H9 (cell line): Measurements from ENCODE around the gene COL19A1. TPM values are rescaled to one million over a fixed set of nuclear protein-coding genes. Genes with fewer than 3 reads are reported as not detected.
A peak's percentile ranks its signal among the peaks of the same experiment; 100 is the strongest.

Experiments
- DNase-seq: peaks from one replicate; pipeline ENCODE4 v3.0.0-alpha.2; 2017
- H2AFZ ChIP-seq: one replicate; pipeline ENCODE4 v1.6.1; 2013; ENCODE audit warnings: mild to moderate bottlenecking, low read length, control low read depth, moderate library complexity
- H2AK5ac ChIP-seq: 2 replicates; pipeline ENCODE4 v1.6.1; 2013; ENCODE audit warnings: low read length, control low read depth, mixed read lengths; ENCODE audit not compliant: insufficient read length
- H2BK120ac ChIP-seq: one replicate; pipeline ENCODE4 v1.6.1; 2013; ENCODE audit warnings: low read depth, mild to moderate bottlenecking, low read length, control low read depth, inconsistent platforms; ENCODE audit not compliant: poor library complexity, severe bottlenecking
- H2BK12ac ChIP-seq: 2 replicates; pipeline ENCODE4 v1.6.1; 2013; ENCODE audit warnings: low read length, control low read depth, mixed read lengths, low read depth; ENCODE audit not compliant: insufficient read length
- H2BK15ac ChIP-seq: 2 replicates; pipeline ENCODE4 v1.6.1; 2013; ENCODE audit warnings: low read depth, low read length, control low read depth
- H2BK20ac ChIP-seq: one replicate; pipeline ENCODE4 v1.6.1; 2013; ENCODE audit warnings: low read depth, mild to moderate bottlenecking, low read length, control low read depth, inconsistent platforms; ENCODE audit not compliant: poor library complexity, severe bottlenecking
- H2BK5ac ChIP-seq: 2 replicates; pipeline ENCODE4 v1.6.1; 2013; ENCODE audit warnings: low read length, control low read depth, mixed read lengths; ENCODE audit not compliant: insufficient read length
- H3K14ac ChIP-seq: 2 replicates; pipeline ENCODE4 v1.6.1; 2013; ENCODE audit warnings: low read length, control low read depth; ENCODE audit not compliant: insufficient read depth
- H3K18ac ChIP-seq: 2 replicates; pipeline ENCODE4 v1.6.1; 2013; ENCODE audit warnings: low read depth, mild to moderate bottlenecking, mixed read lengths, low read length, control low read depth; ENCODE audit not compliant: insufficient read length
- H3K23ac ChIP-seq: 2 replicates; pipeline ENCODE4 v1.6.1; 2013; ENCODE audit warnings: low read length, control low read depth, mixed read lengths, low read depth; ENCODE audit not compliant: insufficient read length
- H3K23me2 ChIP-seq: 2 replicates; pipeline ENCODE4 v1.6.1; 2013; ENCODE audit warnings: low read depth, mild to moderate bottlenecking, mixed read lengths, low read length, control low read depth; ENCODE audit not compliant: insufficient read length, poor library complexity, severe bottlenecking
- H3K27ac ChIP-seq: 2 replicates; pipeline ENCODE4 v1.5.1; 2013; ENCODE audit warnings: low read length, control low read depth, mixed read lengths, low read depth; ENCODE audit not compliant: insufficient read length
- H3K27me3 ChIP-seq: 2 replicates; pipeline ENCODE4 v1.6.1; 2013; ENCODE audit warnings: low read length, control low read depth, inconsistent platforms; ENCODE audit not compliant: insufficient read depth
- H3K4ac ChIP-seq: 2 replicates; pipeline ENCODE4 v1.6.1; 2013; ENCODE audit warnings: low read depth, mild to moderate bottlenecking, control low read depth, inconsistent platforms, low read length, moderate library complexity
- H3K4me1 ChIP-seq: 2 replicates; pipeline ENCODE4 v1.6.1; 2013; ENCODE audit warnings: low read length, control low read depth, inconsistent platforms; ENCODE audit not compliant: insufficient read depth
- H3K4me2 ChIP-seq: 2 replicates; pipeline ENCODE4 v1.6.1; 2013; ENCODE audit warnings: low read length, control low read depth, mixed read lengths; ENCODE audit not compliant: insufficient read length, insufficient read depth
- H3K56ac ChIP-seq: 2 replicates; pipeline ENCODE4 v1.6.1; 2013; ENCODE audit warnings: low read depth, mild to moderate bottlenecking, mixed read lengths, low read length, control low read depth; ENCODE audit not compliant: insufficient read length
- H3K79me1 ChIP-seq: 2 replicates; pipeline ENCODE4 v1.6.1; 2013; ENCODE audit warnings: low read depth, mild to moderate bottlenecking, moderate library complexity, low read length, control low read depth, inconsistent platforms; ENCODE audit not compliant: insufficient read depth, poor library complexity, severe bottlenecking
- H3K79me2 ChIP-seq: 2 replicates; pipeline ENCODE4 v1.6.1; 2013; ENCODE audit warnings: low read length, control low read depth, inconsistent platforms; ENCODE audit not compliant: insufficient read depth
- H3K9ac ChIP-seq: 2 replicates; pipeline ENCODE4 v1.6.1; 2013; ENCODE audit warnings: low read length, control low read depth, mixed read lengths; ENCODE audit not compliant: insufficient read length; ENCODE audit errors: extremely low read depth
- H3K9me3 ChIP-seq: one replicate; pipeline ENCODE4 v1.6.1; 2013; ENCODE audit warnings: low read depth, low read length, inconsistent platforms; ENCODE audit not compliant: control insufficient read depth
- H3T11ph ChIP-seq: one replicate; pipeline ENCODE4 v1.6.1; 2013; ENCODE audit warnings: mild to moderate bottlenecking, low read length, control low read depth, inconsistent platforms
- H4K20me1 ChIP-seq: one replicate; pipeline ENCODE4 v1.6.1; 2013; ENCODE audit not compliant: control insufficient read depth, insufficient read length, insufficient read depth
- H4K5ac ChIP-seq: 2 replicates; pipeline ENCODE4 v1.6.1; 2013; ENCODE audit warnings: low read depth, mild to moderate bottlenecking, mixed read lengths, low read length, control low read depth; ENCODE audit not compliant: insufficient read length
- H4K8ac ChIP-seq: replicated peaks from 2 replicates; pipeline ENCODE4 v1.6.1; 2013; ENCODE audit warnings: low read length, control low read depth, mixed read lengths, low read depth; ENCODE audit not compliant: insufficient read length
- H4K91ac ChIP-seq: 2 replicates; pipeline ENCODE4 v1.6.1; 2013; ENCODE audit warnings: low read depth, mild to moderate bottlenecking, moderate library complexity, mixed read lengths, low read length, control low read depth; ENCODE audit not compliant: insufficient read length
- H3K27ac Mint-ChIP-seq, 3 experiments: 2 replicates in 2 of 3; 3 replicates in 1 of 3; pipeline ENCODE4 v1.8.0; 2020 to 2021; ENCODE audit warnings: mixed read lengths in 3 of 3, mild to moderate bottlenecking in 1 of 3, moderate library complexity in 1 of 3
- H3K27me3 Mint-ChIP-seq: 2 replicates; pipeline ENCODE4 v1.8.0; 2021; ENCODE audit warnings: low read depth, mild to moderate bottlenecking, moderate library complexity, mixed read lengths
- H3K36me3 Mint-ChIP-seq, 3 experiments: 2 replicates in 2 of 3; 3 replicates in 1 of 3; pipeline ENCODE4 v1.8.0; 2020 to 2021; ENCODE audit warnings: low read depth in 3 of 3, mixed read lengths in 3 of 3; ENCODE audit not compliant: insufficient read depth in 1 of 3
- H3K4me1 Mint-ChIP-seq, 2 experiments: 2 replicates each; pipeline ENCODE4 v1.8.0; 2020; ENCODE audit warnings: mixed read lengths in 2 of 2
- H3K4me3 Mint-ChIP-seq, 2 experiments: 2 replicates in 1 of 2; 3 replicates in 1 of 2; pipeline ENCODE4 v1.8.0; 2020 to 2021; ENCODE audit warnings: mild to moderate bottlenecking in 2 of 2, mixed read lengths in 2 of 2, moderate library complexity in 1 of 2
- H3K9me3 Mint-ChIP-seq, 2 experiments: 2 replicates in 1 of 2; 3 replicates in 1 of 2; pipeline ENCODE4 v1.8.0; 2020; ENCODE audit warnings: mild to moderate bottlenecking in 2 of 2, mixed read lengths in 2 of 2, moderate library complexity in 1 of 2
- WGBS: extraction: QIAGEN DNeasy Blood & Tissue Kit; methylation state at CpG from one replicate; pipeline ENCODE4 v1.1.7; 2013; ENCODE audit warnings: missing lambda C conversion rate, low lambda C conversion rate, mixed read lengths; ENCODE audit not compliant: insufficient read length; ENCODE audit errors: extremely low coverage; 5-methylcytosine and 5-hydroxymethylcytosine counted together
- total RNA-seq: library from RNA; stranded (reverse); gene quantifications from 2 replicates; pipeline ENCODE4 v1.2.1, GENCODE V29; 2021
- TF ChIP-seq, protein P1 (sequence below): fragments of 200-600 bp; sonication (generic); conservative IDR thresholded peaks from 3 replicates; pipeline ENCODE4 v1.8.0; 2021; ENCODE audit warnings: antibody characterized with exemption, mild to moderate bottlenecking

COL19A1 gene
- total RNA-seq, 1 experiment from 2014 or later, result not detected

DNA sequence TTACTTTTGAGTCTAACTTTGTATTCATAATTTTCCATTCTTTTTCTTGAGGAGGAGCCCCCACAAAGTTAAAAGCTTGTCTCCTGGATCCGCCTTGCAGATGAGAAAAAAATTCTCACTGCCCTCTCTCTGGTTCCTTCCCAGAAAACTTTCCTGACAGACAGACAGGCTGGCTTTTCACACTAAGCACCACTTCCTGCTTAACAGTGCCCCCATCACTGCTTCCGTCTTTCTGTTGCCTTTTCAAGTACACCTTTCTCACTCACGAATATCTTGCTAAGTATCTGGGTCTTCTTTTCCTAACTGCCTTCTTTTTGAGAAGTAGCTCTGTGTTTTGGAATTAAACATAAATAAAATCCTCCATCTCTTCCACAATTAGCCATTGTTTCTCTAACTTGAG lies 49.8 kb upstream of the COL19A1 start:
- Histone ChIP-seq H2BK15ac (no peak overlapping the region), H2AK5ac (no peak overlapping the region), H3K27me3 (no peaks in the 10 kb centered on the region), H4K20me1 (no peaks in the 10 kb centered on the region), H3K23me2 (no peaks in the 10 kb centered on the region), H2BK12ac (no peak overlapping the region), H3K56ac (no peak overlapping the region), H2BK5ac (no peak overlapping the region), H3K4me2 (no peak overlapping the region), H3K23ac (no peak overlapping the region), H3K18ac (no peak overlapping the region), H4K8ac (no peak overlapping the region), H3K14ac (no peak overlapping the region), H3K79me1 (no peaks in the 10 kb centered on the region), H4K91ac (no peak overlapping the region), H2AFZ (peak overlapping the region; percentile 52), H3K27ac (no peak overlapping the region), H3K4ac (no peak overlapping the region), H3K9me3 (no peaks in the 10 kb centered on the region), H3K4me1 (peaks cover 6% of the 10 kb centered on the region; the same call in 1 of the 2 replicates), H2BK120ac (no peak overlapping the region), H3T11ph (no peak overlapping the region), H4K5ac (no peak overlapping the region), H3K79me2 (no peaks in the 10 kb centered on the region), H2BK20ac (no peak overlapping the region), H3K9ac (no peak overlapping the region)
- H3K27ac Mint-ChIP-seq, result peak overlapping the region in 1 of 3 experiments; percentile 81; a peak in 3 of 7 replicates
- no peaks in the 10 kb centered on the region for H3K36me3 Mint-ChIP-seq
- no peak overlapping the region for H3K4me3 Mint-ChIP-seq
- TF ChIP-seq, protein P1, sequence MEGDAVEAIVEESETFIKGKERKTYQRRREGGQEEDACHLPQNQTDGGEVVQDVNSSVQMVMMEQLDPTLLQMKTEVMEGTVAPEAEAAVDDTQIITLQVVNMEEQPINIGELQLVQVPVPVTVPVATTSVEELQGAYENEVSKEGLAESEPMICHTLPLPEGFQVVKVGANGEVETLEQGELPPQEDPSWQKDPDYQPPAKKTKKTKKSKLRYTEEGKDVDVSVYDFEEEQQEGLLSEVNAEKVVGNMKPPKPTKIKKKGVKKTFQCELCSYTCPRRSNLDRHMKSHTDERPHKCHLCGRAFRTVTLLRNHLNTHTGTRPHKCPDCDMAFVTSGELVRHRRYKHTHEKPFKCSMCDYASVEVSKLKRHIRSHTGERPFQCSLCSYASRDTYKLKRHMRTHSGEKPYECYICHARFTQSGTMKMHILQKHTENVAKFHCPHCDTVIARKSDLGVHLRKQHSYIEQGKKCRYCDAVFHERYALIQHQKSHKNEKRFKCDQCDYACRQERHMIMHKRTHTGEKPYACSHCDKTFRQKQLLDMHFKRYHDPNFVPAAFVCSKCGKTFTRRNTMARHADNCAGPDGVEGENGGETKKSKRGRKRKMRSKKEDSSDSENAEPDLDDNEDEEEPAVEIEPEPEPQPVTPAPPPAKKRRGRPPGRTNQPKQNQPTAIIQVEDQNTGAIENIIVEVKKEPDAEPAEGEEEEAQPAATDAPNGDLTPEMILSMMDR, result no peak
- no CpG with 5 or more reads among the region's 3 CpGs for WGBS
- H3K9me3 Mint-ChIP-seq, result no peaks in the 10 kb centered on the region
- no peak for DNase-seq
- peaks cover 35% of the 10 kb centered on the region in 2 experiments for H3K4me1 Mint-ChIP-seq
- no peaks in the 10 kb centered on the region for H3K27me3 Mint-ChIP-seq
